NB4 (cell line): ENCODE results near the gene RUNX3.

Experiments used
- DNase-seq: peaks from one replicate; pipeline ENCODE4 v3.0.0; 2010; ENCODE audit warnings: low read depth
- H3K4me3 ChIP-seq: one replicate; pipeline ENCODE4 v1.5.1; 2011; ENCODE audit warnings: mild to moderate bottlenecking, low read depth, low read length, moderate library complexity
- CTCF ChIP-seq: IDR thresholded peaks from one replicate; pipeline ENCODE4 v1.5.1; 2012; ENCODE audit warnings: low read depth, low read length
- MAX ChIP-seq: IDR thresholded peaks from 2 replicates; pipeline ENCODE4 v1.6.1; 2011; ENCODE audit warnings: low read depth, low read length
- MYC ChIP-seq: IDR thresholded peaks from 2 replicates; pipeline ENCODE4 v1.6.1; 2011; ENCODE audit warnings: low read depth, low read length
- POLR2A ChIP-seq: IDR thresholded peaks from 2 replicates; pipeline ENCODE4 v1.6.1; 2011; ENCODE audit warnings: mild to moderate bottlenecking; ENCODE audit not compliant: insufficient read length; ENCODE audit errors: extremely low read depth

The RUNX3 gene

GRCh38 chr1:24944318-24944717, 14.2 kb upstream of the RUNX3 start:
- H3K4me3 ChIP-seq: no peak overlapping the region
- no peak for DNase-seq
- no peak for TF ChIP-seq CTCF
- TF ChIP-seq POLR2A: no peak
- no peak for TF ChIP-seq MYC
- TF ChIP-seq MAX: no peak

GRCh38 chr1:24942789-24943188, 12.7 kb upstream of the RUNX3 start:
- TF ChIP-seq MAX (no peak), CTCF (no peak), MYC (no peak), POLR2A (no peak)

GRCh38 chr1:24941564-24941963, 11.5 kb upstream of the RUNX3 start:
- DNase-seq: no peak
- H3K4me3 ChIP-seq: no peak overlapping the region
- TF ChIP-seq MAX: no peak
- no peak for TF ChIP-seq MYC
- TF ChIP-seq POLR2A: no peak
- no peak for TF ChIP-seq CTCF

More at GRCh38 chr1:24942789-24943188, 12.7 kb upstream of the RUNX3 start:
- no peak overlapping the region for H3K4me3 ChIP-seq
- no peak for DNase-seq

GRCh38 chr1:24940231-24940630, 10.2 kb upstream of the RUNX3 start:
- H3K4me3 ChIP-seq: no peak overlapping the region
- TF ChIP-seq MYC (no peak), CTCF (no peak), POLR2A (no peak)
- DNase-seq: no peak

GRCh38 chr1:24939675-24940193, 9.7 kb upstream of the RUNX3 start:
- TF ChIP-seq MAX (no peak), POLR2A (no peak), CTCF (no peak), MYC (no peak)
- H3K4me3 ChIP-seq: no peak overlapping the region
- DNase-seq: no peak

- H3K4me3 ChIP-seq: no peak overlapping the region
- DNase-seq: no peak
- TF ChIP-seq MYC (no peak), MAX (no peak), CTCF (no peak), POLR2A (no peak)
These were observed 9.1 kb upstream of the RUNX3 start for GRCh38 chr1:24939040-24939674.
